ENCODE measurements around the gene SLC7A14. TPM values are rescaled to one million over a fixed set of nuclear protein-coding genes. Genes with fewer than 3 reads are reported as not detected.

The SLC7A14 gene
- total and polyA plus RNA-seq, 10 of the 15 experiments (the other 5 are each of a cell fraction or from before 2014, with no cell fraction given), result not detected

- H3K27ac ChIP-seq (ENCODE audit: control insufficient read depth, insufficient read depth), result no peak overlapping the region
- H3K9ac ChIP-seq (ENCODE audit: control insufficient read depth, insufficient read depth, low read length), result no peak overlapping the region
- ATAC-seq (no peak), FAIRE-seq (no peak), DNase-seq (ENCODE audit: low read depth, low spot score) (no peak)
- H3K4me3 ChIP-seq, result no peak overlapping the region
- in situ Hi-C loops (cut with MboI) (no loop called here), intact Hi-C loops (cut with micrococcal nuclease; ENCODE audit: unreplicated experiment) (loop anchor here (5.0 kb wide), 1 partner anchor 206 kb away; no protein-coding TSS in a partner anchor)
- no peaks in the 10 kb centered on the region for H3K36me3 ChIP-seq (ENCODE audit: control insufficient read depth in 2 of 2, insufficient read depth in 2 of 2, low read length in 1 of 2)
- SMC1A ChIA-PET (ENCODE audit: uncharacterized antibody, unreplicated experiment), result interaction anchor here (0.8 to 1.3 kb wide), 4 partner anchors 11 to 48 kb away, joined by 3 read pairs; no protein-coding TSS in a partner anchor
- no peaks in the 10 kb centered on the region; a peak in 1 of 4 replicates for H3K27me3 ChIP-seq (replicated peaks in 1 of 2; ENCODE audit: control insufficient read depth in 2 of 2, insufficient read depth in 2 of 2, low read length in 1 of 2)
- H4K20me1 ChIP-seq (ENCODE audit: control insufficient read depth, insufficient read depth), result no peaks in the 10 kb centered on the region; the same call in 1 of the 2 replicates
- RAD21 ChIA-PET (ENCODE audit: unreplicated experiment), result no interaction called here
- no peak for TF ChIP-seq RFX5 (IDR thresholded peaks at IDR 0.05; ENCODE audit: low read depth, low read length)
- no peak for TF ChIP-seq GABPA (IDR thresholded peaks at IDR 0.05; ENCODE audit: low read depth)
- no peak for TF ChIP-seq SREBF2 (IDR thresholded peaks at IDR 0.05; ENCODE audit: low read length)
- no peak for TF ChIP-seq ASH2L (IDR thresholded peaks at IDR 0.05; ENCODE audit: borderline replicate concordance, low read depth)
- no peak for TF ChIP-seq HDAC2 (IDR thresholded peaks at IDR 0.05)
- no peak for TF ChIP-seq CBFB (IDR thresholded peaks at IDR 0.05; ENCODE audit: low read depth)
- TF ChIP-seq E2F8 (IDR thresholded peaks at IDR 0.05; ENCODE audit: low read depth, partially characterized antibody), result no peak
- TF ChIP-seq NFIC (IDR thresholded peaks at IDR 0.05; ENCODE audit: low read depth, low read length), result no peak
- TF ChIP-seq, protein P1, sequence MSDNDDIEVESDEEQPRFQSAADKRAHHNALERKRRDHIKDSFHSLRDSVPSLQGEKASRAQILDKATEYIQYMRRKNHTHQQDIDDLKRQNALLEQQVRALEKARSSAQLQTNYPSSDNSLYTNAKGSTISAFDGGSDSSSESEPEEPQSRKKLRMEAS (IDR thresholded peaks at IDR 0.05; ENCODE audit: low read depth, low read length), result no peak
- no peak for TF ChIP-seq IRF5 (IDR thresholded peaks at IDR 0.05; ENCODE audit: borderline replicate concordance)
- no peak for TF ChIP-seq TCF3 (IDR thresholded peaks at IDR 0.05; ENCODE audit: borderline replicate concordance, insufficient read depth, low read depth, low read length)
- TF ChIP-seq ATF7 (IDR thresholded peaks at IDR 0.05; ENCODE audit: low read depth), result no peak
- TF ChIP-seq SMAD1 (IDR thresholded peaks at IDR 0.05; ENCODE audit: low read depth, partially characterized antibody), result no peak
- TF ChIP-seq CHD1 (IDR thresholded peaks at IDR 0.05; ENCODE audit: low read depth, low read length), result no peak
- no peak for TF ChIP-seq BCLAF1 (IDR thresholded peaks at IDR 0.05)
- TF ChIP-seq MEF2B (IDR thresholded peaks at IDR 0.05; ENCODE audit: partially characterized antibody, poor library complexity, severe bottlenecking), result no peak
- no peak for TF ChIP-seq YBX1 (IDR thresholded peaks at IDR 0.05)
- no peaks in the 10 kb centered on the region for H3K79me2 ChIP-seq (ENCODE audit: control insufficient read depth, insufficient read depth, low read length)
- BruUV-seq (replicated peaks), result no TSS peak
- CTCF ChIA-PET, result interaction anchor here (2.0 kb wide), 1 partner anchor 12 kb away, joined by 8 read pairs; no protein-coding TSS in a partner anchor
- no peak overlapping the region for H3K4me2 ChIP-seq (ENCODE audit: control insufficient read depth, insufficient read depth)
- 47% methylated on average over 2 of the region's 2 CpGs for WGBS (ENCODE audit: insufficient coverage, insufficient replicate concordance, low lambda C conversion rate, missing lambda C conversion rate)
- POLR2A ChIA-PET, result no interaction called here
- peaks cover 16% of the 10 kb centered on the region for H3K4me1 ChIP-seq (ENCODE audit: control insufficient read depth, insufficient read depth, low read length)
- H3K9me3 ChIP-seq (replicated peaks; ENCODE audit: control insufficient read depth, insufficient read depth, low read length), result no peaks in the 10 kb centered on the region
- no peak overlapping the region for H2AFZ ChIP-seq (ENCODE audit: control insufficient read depth, low read depth, low read length)
These were observed 159.6 kb downstream of the SLC7A14 start for GRCh38 chr3:170426240-170426797.
